HepG2 (cell line): ENCODE results near the gene CD37. TPM values are rescaled to one million over a fixed set of nuclear protein-coding genes. Genes with fewer than 3 reads are reported as not detected.
A peak's percentile ranks its signal among the peaks of the same experiment; 100 is the strongest.
"Not testable (repeated sequence)": the region's sequence is repeated elsewhere in the genome, so short reads cannot be mapped to it uniquely, and the experiment has no call there.

ENCODE experiments used
- ATAC-seq: fragments of 200-7000 bp; cut with Tn5 transposase; 3 replicates; pipeline ENCODE4 v1.9.1; 2020; ENCODE audit warnings: mild to moderate bottlenecking, moderate library complexity
- BruUV-seq: library from RNA; stranded (reverse); fragments of 400-500 nt; replicated peaks from 2 replicates; lab custom pipeline; 2021; lab: Mats Ljungman, UMichigan
- CTCF ChIA-PET: fragments of 300-600 bp; formaldehyde crosslinking; extraction: SDS; loops from one replicate; lab custom pipeline; 2021; ENCODE audit warnings: low total read pairs, inconsistent platforms, low intra/inter-chr PET ratio; lab: Yijun Ruan, JAX
- POLR2A ChIA-PET: fragments of 350-600 bp; sonication (Branson Sonifier 250); formaldehyde crosslinking; loops from one replicate; lab custom pipeline; 2020; ENCODE audit warnings: antibody characterized with exemption, inconsistent platforms; lab: Yijun Ruan, JAX
- DNase-seq: peaks from one replicate; pipeline ENCODE4 v3.0.0-alpha.2; 2015; ENCODE audit warnings: low spot score
- FAIRE-seq: peaks from 3 replicates; lab custom pipeline; 2011; peaks lifted over from hg19 to GRCh38; lab: Jason Lieb, UNC
- H2AFZ ChIP-seq: one replicate; pipeline ENCODE4 v1.6.1; 2011; ENCODE audit warnings: low read length, inconsistent platforms
- H3K27ac ChIP-seq: fragments of 300-600 bp; 3 replicates; pipeline ENCODE4 v1.8.0; 2011; ENCODE audit warnings: mixed run types, mild to moderate bottlenecking, mixed read lengths, low read length, inconsistent platforms; ENCODE audit not compliant: insufficient read depth; ENCODE audit errors: extremely low read length
- H3K27me3 ChIP-seq, 2 experiments: fragments of 200-600 bp in 1 of 2; 2 replicates in 1 of 2; 3 replicates in 1 of 2; pipeline versions ENCODE4 v1.6.0 to v1.8.0; 2011; ENCODE audit warnings: low read length in 2 of 2, mild to moderate bottlenecking in 2 of 2, moderate library complexity in 2 of 2, inconsistent platforms in 1 of 2; ENCODE audit not compliant: insufficient read depth in 2 of 2, control insufficient read depth in 1 of 2
- H3K36me3 ChIP-seq, 2 experiments: fragments of 200-600 bp in 1 of 2; replicated peaks in 1 of 2; 2 replicates in 1 of 2; 3 replicates in 1 of 2; pipeline versions ENCODE4 v1.5.1 to v1.8.0; 2011; ENCODE audit warnings: low read length in 2 of 2, inconsistent platforms in 1 of 2; ENCODE audit not compliant: insufficient read depth in 2 of 2, control insufficient read depth in 1 of 2
- H3K4me1 ChIP-seq: 2 replicates; pipeline ENCODE4 v1.5.1; 2012; ENCODE audit warnings: low read length, inconsistent platforms; ENCODE audit not compliant: insufficient read depth
- H3K4me2 ChIP-seq: 2 replicates; pipeline ENCODE4 v1.6.0; 2011; ENCODE audit warnings: low read depth, low read length, inconsistent platforms
- H3K4me3 ChIP-seq, 3 experiments: fragments of 200-600 bp in 1 of 3; sonication (generic), shearing (Covaris generic) in 1 of 3; replicated peaks in 1 of 3; 2 replicates each; pipeline ENCODE4 v1.5.1; 2011 to 2016; ENCODE audit warnings: low read length in 3 of 3, inconsistent platforms in 2 of 3, low read depth in 2 of 3, mild to moderate bottlenecking in 2 of 3, control low read depth in 1 of 3, mixed read lengths in 1 of 3; ENCODE audit not compliant: insufficient read depth in 1 of 3
- H3K79me2 ChIP-seq: one replicate; pipeline ENCODE4 v1.6.1; 2011; ENCODE audit warnings: low read length, inconsistent platforms; ENCODE audit not compliant: insufficient read depth
- H3K9ac ChIP-seq: 2 replicates; pipeline ENCODE4 v1.6.0; 2011; ENCODE audit warnings: mild to moderate bottlenecking, low read depth, low read length, inconsistent platforms; ENCODE audit not compliant: insufficient read depth
- H3K9me3 ChIP-seq: 2 replicates; pipeline ENCODE4 v1.5.1; 2012; ENCODE audit warnings: mild to moderate bottlenecking, low read length
- H4K20me1 ChIP-seq: 2 replicates; pipeline ENCODE4 v1.6.0; 2011; ENCODE audit warnings: inconsistent platforms, mild to moderate bottlenecking, low read length, moderate library complexity; ENCODE audit not compliant: insufficient read depth
- PPARG ChIP-seq: conservative IDR thresholded peaks from 2 replicates; pipeline ENCODE4 v1.6.1; 2016; ENCODE audit warnings: missing biosample characterization, missing genetic modification reagents
- ZFY ChIP-seq: sonication (generic); formaldehyde crosslinking; IDR thresholded peaks from 2 replicates; pipeline ENCODE4 v1.4.0; 2020; ENCODE audit warnings: missing genetic modification reagents
- ZNF121 ChIP-seq: sonication (generic); formaldehyde crosslinking; IDR thresholded peaks from 2 replicates; pipeline ENCODE4 v1.5.0; 2020; ENCODE audit warnings: mild to moderate bottlenecking, missing genetic modification reagents
- WGBS: methylation state at CpG from one replicate; pipeline ENCODE4 v1.1.6; 2017; ENCODE audit warnings: low lambda C conversion rate; 5-methylcytosine and 5-hydroxymethylcytosine counted together
- in situ Hi-C: cut with HindIII; loops from 2 replicates; pipeline ENCODE4 v1.10.0; 2017; ENCODE audit warnings: low pct_unique_long_range_greater_than_20kb; ENCODE audit not compliant: extremely low pct_ligation_motif_present
- intact Hi-C: fragments of 100-400 bp; cut with micrococcal nuclease; formaldehyde crosslinking; loops from one replicate; pipeline ENCODE4 v1.10.0; 2022; ENCODE audit not compliant: unreplicated experiment
- polyA plus RNA-seq, 8 experiments: library from polyadenylated mRNA; depleted of rRNA in 3 of 8; stranded (reverse) in 7 of 8; unstranded in 1 of 8; fragments of >200 nt; fragmentation: Illumina TruSeq in 4 of 8; extraction: Trizol in 4 of 8; gene quantifications; 2 replicates each; pipeline versions ENCODE4 v1.2.1 to v1.2.3, GENCODE V29; 2011 to 2016; ENCODE audit warnings: low read depth in 4 of 8, missing spikeins in 1 of 8, mixed read lengths in 1 of 8; ENCODE audit not compliant: insufficient read depth in 1 of 8
- total RNA-seq, 5 experiments: library from RNA; depleted of rRNA; stranded (reverse); fragments of >200 nt; fragmentation: Illumina TruSeq; extraction: Trizol; gene quantifications; 2 replicates each; pipeline ENCODE4 v1.2.3, GENCODE V29; 2016; ENCODE audit warnings: low read depth in 1 of 5
- TF ChIP-seq, protein P1 (sequence below): sonication (generic); formaldehyde crosslinking; IDR thresholded peaks from 2 replicates; pipeline ENCODE4 v1.5.0; 2020; ENCODE audit warnings: mild to moderate bottlenecking, missing genetic modification reagents, borderline replicate concordance

CD37 gene
- total and polyA plus RNA-seq, 2 of the 13 experiments (the other 11 are each of a cell fraction or from before 2014, with no cell fraction given): not detected

DNA sequence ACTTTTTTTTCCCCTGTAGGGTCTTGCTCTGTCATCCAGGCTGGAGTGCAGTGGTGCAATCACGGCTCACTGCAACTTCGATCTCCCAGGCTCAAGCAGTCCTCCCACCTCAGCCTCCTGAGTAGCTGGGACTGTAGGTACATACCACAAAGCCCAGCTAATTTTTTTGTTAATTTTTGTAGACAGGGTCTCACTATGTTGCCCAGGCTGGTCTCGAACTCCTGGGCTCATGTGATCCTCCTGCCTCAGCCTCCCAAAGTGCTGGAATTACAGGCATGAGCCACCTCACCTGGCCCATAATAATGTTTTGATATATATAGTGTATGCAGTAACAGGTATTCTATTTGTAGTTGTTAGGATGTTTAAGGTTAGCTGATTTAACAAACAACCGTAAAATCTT is 4.0 kb upstream of the CD37 start:
- H3K27me3 ChIP-seq, in situ Hi-C loops, H3K27ac ChIP-seq: not testable (repeated sequence)
- peak; percentile 61; the same call in 1 of the 2 replicates for TF ChIP-seq ZNF121 (CRISPR knock-in tag)
- 0 out of 2 replicates have a peak, but pooled peaks have one; percentile 19 for TF ChIP-seq ZFY
- TF ChIP-seq, protein P1, sequence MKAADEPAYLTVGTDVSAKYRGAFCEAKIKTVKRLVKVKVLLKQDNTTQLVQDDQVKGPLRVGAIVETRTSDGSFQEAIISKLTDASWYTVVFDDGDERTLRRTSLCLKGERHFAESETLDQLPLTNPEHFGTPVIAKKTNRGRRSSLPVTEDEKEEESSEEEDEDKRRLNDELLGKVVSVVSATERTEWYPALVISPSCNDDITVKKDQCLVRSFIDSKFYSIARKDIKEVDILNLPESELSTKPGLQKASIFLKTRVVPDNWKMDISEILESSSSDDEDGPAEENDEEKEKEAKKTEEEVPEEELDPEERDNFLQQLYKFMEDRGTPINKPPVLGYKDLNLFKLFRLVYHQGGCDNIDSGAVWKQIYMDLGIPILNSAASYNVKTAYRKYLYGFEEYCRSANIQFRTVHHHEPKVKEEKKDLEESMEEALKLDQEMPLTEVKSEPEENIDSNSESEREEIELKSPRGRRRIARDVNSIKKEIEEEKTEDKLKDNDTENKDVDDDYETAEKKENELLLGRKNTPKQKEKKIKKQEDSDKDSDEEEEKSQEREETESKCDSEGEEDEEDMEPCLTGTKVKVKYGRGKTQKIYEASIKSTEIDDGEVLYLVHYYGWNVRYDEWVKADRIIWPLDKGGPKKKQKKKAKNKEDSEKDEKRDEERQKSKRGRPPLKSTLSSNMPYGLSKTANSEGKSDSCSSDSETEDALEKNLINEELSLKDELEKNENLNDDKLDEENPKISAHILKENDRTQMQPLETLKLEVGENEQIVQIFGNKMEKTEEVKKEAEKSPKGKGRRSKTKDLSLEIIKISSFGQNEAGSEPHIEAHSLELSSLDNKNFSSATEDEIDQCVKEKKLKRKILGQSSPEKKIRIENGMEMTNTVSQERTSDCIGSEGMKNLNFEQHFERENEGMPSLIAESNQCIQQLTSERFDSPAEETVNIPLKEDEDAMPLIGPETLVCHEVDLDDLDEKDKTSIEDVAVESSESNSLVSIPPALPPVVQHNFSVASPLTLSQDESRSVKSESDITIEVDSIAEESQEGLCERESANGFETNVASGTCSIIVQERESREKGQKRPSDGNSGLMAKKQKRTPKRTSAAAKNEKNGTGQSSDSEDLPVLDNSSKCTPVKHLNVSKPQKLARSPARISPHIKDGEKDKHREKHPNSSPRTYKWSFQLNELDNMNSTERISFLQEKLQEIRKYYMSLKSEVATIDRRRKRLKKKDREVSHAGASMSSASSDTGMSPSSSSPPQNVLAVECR (CRISPR knock-in tag): 0 out of 2 replicates have a peak, but pooled peaks have one; percentile 7
- 0 out of 2 replicates have a peak, but pooled peaks have one; percentile 23 for TF ChIP-seq PPARG (CRISPR knock-in tag)
- TF ChIP-seq, all 625 proteins: peak for 4; not testable (repeated sequence) for 621
- peaks cover 35% of the 10 kb centered on the region for H3K4me1 ChIP-seq
- POLR2A ChIA-PET: interaction anchor here (1.2 to 1.3 kb wide), 2 partner anchors 9 to 369 kb away, joined by 3 to 4 read pairs; no protein-coding TSS in a partner anchor
- H3K79me2 ChIP-seq, H3K36me3 ChIP-seq, DNase-seq, FAIRE-seq, H4K20me1 ChIP-seq, H2AFZ ChIP-seq, ATAC-seq, H3K9me3 ChIP-seq, CTCF ChIA-PET, H3K9ac ChIP-seq, intact Hi-C loops, BruUV-seq: not testable (repeated sequence)
- peak overlapping the region; percentile 50 for H3K4me2 ChIP-seq
- H3K4me3 ChIP-seq: peak overlapping the region in 1 of 3 experiments; percentile 17; a peak in 2 of 6 replicates
- WGBS: 75% methylated on average over 4 of the region's 4 CpGs
